ENCODE data around the gene PCDHB14.
A peak's percentile ranks its signal among the peaks of the same experiment; 100 is the strongest.
"Not testable (repeated sequence)": the region's sequence is repeated elsewhere in the genome, so short reads cannot be mapped to it uniquely, and the experiment has no call there.

PCDHB14 gene

GRCh38 chr5:141223112-141223783, at the start of gene PCDHB14:
PCDHB14 (plus strand) TSS chr5:141223343; CDS start chr5:141223506, 163 bp downstream.
- H3K27ac ChIP-seq = no peak within 1 kb of the TSS
- TF ChIP-seq CTCF (conservative IDR thresholded peaks at IDR 0.05) (peak; percentile 55), ZFX (IDR thresholded peaks at IDR 0.05) (no peak)

- not testable (repeated sequence) for H3K27ac ChIP-seq
These were observed 48.6 kb upstream of the PCDHB14 start for GRCh38 chr5:141174291-141175104.

GRCh38 chr5:141175933-141176332, 47.2 kb upstream of the PCDHB14 start:
- H3K27ac ChIP-seq = no peak overlapping the region
- no peak for TF ChIP-seq ZFX (IDR thresholded peaks at IDR 0.05)
- no peak for TF ChIP-seq CTCF (conservative IDR thresholded peaks at IDR 0.05)

GRCh38 chr5:141177577-141178191, 45.5 kb upstream of the PCDHB14 start, which contains the start of gene PCDHB8:
PCDHB8 (plus strand) TSS chr5:141177790; CDS start chr5:141178035, 245 bp downstream.
- TF ChIP-seq CTCF (conservative IDR thresholded peaks at IDR 0.05) = peak; percentile 40
- H3K27ac ChIP-seq = not testable (repeated sequence)

GRCh38 chr5:141179371-141179770, 43.8 kb upstream of the PCDHB14 start:
- not testable (repeated sequence) for H3K27ac ChIP-seq

GRCh38 chr5:141179876-141180275, 43.3 kb upstream of the PCDHB14 start:
- not testable (repeated sequence) for H3K27ac ChIP-seq

- H3K27ac ChIP-seq = no peak overlapping the region
- TF ChIP-seq CTCF (conservative IDR thresholded peaks at IDR 0.05) (no peak), ZFX (IDR thresholded peaks at IDR 0.05) (no peak)
These were observed 42.8 kb upstream of the PCDHB14 start for GRCh38 chr5:141180313-141180712.

- TF ChIP-seq ZFX (IDR thresholded peaks at IDR 0.05) = no peak
- peak; percentile 63 for TF ChIP-seq CTCF (conservative IDR thresholded peaks at IDR 0.05)
- no peak within 1 kb of the TSS for H3K27ac ChIP-seq
These were observed 40.9 kb upstream of the PCDHB14 start, which contains the start of gene PCDHB16 for GRCh38 chr5:141182248-141182647. PCDHB16 (plus strand) TSS chr5:141182387; CDS start chr5:141182560, 173 bp downstream.

GRCh38 chr5:141184117-141184855, 38.9 kb upstream of the PCDHB14 start:
- not testable (repeated sequence) for H3K27ac ChIP-seq

Data from C4-2B (cell line).